HG03460 (cell line): ENCODE results near the gene FDPS.
"Not testable (repeated sequence)": the region's sequence is repeated elsewhere in the genome, so short reads cannot be mapped to it uniquely, and the experiment has no call there.

Source experiments
- ATAC-seq: cut with Tn5 transposase; IDR thresholded peaks from one replicate; pipeline ENCODE4 v1.9.1; 2021; ENCODE audit not compliant: unreplicated experiment

The FDPS gene

GRCh38 chr1:155285063-155285462 is 23.6 kb upstream of the FDPS start:
- ATAC-seq, result no peak

- ATAC-seq, result no peak
These were observed 23.0 kb upstream of the FDPS start for GRCh38 chr1:155285631-155286044.

DNA sequence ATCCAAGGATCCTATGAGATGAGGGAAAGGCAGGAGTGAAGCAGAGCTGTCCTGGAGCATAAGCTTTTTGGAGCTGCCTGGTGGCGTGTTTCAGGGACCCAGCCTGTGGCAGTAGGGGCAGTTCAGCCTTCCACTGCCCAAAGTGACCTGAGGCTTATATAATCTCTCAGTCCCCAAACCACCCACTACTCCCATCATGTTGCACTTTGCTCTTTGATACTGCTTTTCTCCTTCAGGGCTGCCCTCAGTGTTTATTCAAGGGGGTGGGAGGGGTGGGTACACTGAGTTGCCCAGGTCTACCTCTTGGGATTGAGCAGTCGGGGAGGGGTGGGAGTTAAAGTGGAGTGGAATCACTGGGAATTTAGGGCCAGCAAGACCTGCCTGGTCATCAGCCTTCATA is 22.1 kb upstream of the FDPS start:
- ATAC-seq, result no peak

- no peak for ATAC-seq
These were observed 20.6 kb upstream of the FDPS start for GRCh38 chr1:155287987-155288543.

- ATAC-seq, result not testable (repeated sequence)
These were observed 17.7 kb upstream of the FDPS start for GRCh38 chr1:155291006-155291405.

DNA sequence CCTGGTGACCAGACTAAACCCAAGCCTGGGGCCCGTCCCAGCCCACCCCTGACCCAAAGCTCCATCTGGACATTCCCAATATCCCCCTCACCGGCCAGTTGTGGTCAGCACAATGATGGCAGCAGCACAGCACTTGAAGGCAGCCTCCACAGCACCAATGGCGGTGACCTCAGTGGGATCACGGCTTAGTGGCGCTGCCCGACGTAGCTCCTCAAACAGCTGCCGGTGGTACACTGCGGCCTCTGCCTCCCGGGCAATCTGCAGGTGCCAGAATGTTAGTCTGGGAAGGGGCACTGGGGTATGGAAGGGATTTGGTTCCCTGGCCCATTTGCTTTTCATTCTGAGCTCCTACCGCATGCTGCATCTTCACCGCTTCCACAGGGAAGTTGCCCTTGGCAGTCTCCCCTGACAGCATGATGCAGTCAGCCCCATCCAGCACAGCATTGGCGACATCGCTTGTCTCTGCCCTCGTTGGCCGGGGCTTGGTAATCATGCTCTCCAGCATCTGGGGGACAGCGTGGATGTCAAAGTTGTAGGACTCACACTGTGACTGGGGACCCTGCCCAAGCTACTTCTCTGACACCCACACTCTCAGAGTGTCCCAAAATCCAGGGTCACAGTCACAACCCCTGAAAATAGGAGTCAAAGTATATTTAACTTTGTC is 15.4 kb upstream of the FDPS start:
- ATAC-seq, result no peak

- ATAC-seq, result no peak
These were observed 14.0 kb upstream of the FDPS start for GRCh38 chr1:155294520-155295182.

DNA sequence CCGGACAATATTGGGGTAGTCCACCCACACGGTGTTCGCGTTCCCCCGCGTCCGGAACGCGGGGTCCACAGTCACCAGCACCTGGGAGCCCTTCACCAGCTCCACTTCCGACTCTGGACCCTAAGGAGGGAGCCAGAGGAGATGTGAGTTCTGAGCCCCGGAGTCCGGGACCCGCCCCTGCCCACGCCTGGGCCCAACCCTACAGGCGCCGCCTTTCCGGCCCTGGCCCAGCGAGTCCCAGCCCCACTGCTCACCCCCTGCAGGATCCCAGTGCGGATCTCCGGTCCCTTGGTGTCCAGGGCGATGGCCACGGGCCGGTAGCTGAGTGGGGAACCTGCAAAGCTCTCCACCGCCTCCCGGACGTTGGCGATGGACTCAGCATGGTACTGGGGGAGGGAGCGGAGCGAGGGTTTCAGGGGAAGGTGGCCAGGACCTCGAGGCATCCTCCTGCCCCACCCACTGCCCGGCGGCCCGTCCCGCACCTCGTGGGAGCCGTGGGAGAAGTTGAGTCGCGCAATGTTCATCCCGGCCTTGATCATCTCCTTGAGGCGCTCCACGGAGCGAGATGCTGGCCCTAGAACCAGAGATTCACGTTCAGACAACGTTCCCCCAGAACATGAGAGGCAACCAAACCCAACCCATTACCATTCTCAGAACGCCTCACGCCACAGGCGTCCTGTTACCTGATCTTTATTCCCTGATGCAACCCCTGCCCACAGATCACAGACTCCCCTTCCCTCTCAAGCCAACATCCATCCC is 13.3 kb upstream of the FDPS start:
- ATAC-seq, result no peak

DNA sequence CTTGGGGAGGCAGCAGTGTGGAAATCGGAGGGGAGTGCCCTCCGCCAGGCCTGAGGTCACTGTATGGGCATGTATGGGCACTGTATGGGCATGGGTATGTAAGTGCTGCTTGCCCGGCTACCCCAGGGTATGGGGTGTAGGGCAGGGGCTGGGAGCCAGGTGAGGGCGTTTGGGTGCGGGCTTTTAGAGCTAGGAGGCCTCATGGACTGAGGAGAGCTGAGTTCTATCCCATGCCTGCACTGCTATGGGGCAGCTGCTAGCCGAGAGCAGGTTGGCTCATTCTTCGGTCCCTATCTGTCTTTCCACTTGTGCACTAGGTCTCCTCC is 12.8 kb upstream of the FDPS start:
- ATAC-seq, result no peak

DNA sequence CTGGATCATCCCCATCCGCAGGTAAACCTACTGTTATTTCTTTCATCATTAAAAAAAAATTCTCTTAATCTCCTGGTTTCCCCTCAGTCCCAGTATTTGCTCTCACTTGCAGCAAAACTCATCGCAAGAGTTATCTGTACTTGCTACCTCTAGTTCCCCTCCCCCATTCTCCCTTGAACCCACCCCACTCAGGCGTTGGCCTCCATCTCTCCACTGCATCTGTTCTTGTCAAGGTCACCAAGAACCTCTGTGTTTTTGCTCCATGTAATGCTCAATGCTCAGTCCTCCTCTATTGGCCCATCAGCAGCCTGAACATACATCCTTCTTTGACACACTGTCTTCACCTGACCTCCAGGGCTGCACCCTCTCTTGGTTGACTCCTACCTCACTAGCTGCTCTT is 12.0 kb upstream of the FDPS start:
- no peak for ATAC-seq

- no peak for ATAC-seq
These were observed 11.3 kb upstream of the FDPS start for GRCh38 chr1:155297384-155297783.

GRCh38 chr1:155300024-155300423 is 8.6 kb upstream of the FDPS start:
- ATAC-seq, result no peak

GRCh38 chr1:155300553-155301329 is 7.9 kb upstream of the FDPS start:
- no peak for ATAC-seq

GRCh38 chr1:155301342-155301841 is 7.3 kb upstream of the FDPS start, which contains the start of gene PKLR:
PKLR (minus strand) TSS chr1:155301438; CDS start chr1:155301395, 43 bp downstream.
- ATAC-seq, result no peak

DNA sequence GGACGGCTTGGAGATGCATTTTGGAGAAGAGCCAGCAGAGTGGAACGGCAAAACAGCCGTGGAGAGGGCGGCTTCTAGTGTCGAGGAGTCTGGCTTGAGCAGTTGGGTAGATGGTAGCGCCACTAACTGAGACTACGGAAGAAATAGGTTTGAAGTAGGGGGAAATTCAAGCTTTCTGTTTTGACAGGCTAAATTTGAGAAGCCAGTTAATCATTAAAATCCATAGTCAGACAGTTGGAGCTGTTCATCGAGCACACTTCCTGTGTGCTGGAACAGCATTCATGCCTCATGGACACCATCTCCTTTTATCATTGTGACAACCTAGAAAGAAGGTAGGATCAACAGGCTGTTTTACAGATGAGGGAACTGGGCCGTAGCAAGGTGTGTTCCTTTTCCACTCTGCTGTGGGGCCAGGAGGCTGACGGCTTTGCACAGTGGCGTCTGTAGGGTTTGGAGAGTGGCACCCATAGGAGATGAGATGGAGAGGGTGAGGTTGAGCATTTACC is 4.1 kb upstream of the FDPS start:
- no peak for ATAC-seq

DNA sequence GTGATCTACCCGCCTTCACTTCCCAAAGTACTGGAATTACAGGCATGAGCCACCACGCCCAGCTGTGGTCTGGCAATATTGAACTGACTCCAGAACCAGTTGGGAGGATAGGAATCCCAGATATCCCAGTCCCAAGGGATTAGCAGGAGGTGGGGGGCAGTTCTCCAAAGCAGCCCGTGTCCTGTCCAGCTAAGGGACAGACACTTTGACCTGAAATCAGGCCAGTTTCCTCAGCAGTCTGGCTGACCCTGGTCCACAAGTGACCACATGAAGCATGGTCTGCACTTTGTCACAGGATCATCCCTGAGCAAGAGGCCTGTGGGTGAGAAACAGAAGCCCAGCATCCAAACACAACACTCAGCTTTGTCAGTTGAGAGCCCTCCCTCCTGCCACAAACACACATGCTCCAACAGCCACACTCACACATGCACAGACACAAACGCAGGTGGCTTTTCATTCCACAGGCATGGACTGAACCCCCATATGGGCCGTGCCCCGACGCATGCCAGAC is 2.7 kb upstream of the FDPS start:
- no peak for ATAC-seq

DNA sequence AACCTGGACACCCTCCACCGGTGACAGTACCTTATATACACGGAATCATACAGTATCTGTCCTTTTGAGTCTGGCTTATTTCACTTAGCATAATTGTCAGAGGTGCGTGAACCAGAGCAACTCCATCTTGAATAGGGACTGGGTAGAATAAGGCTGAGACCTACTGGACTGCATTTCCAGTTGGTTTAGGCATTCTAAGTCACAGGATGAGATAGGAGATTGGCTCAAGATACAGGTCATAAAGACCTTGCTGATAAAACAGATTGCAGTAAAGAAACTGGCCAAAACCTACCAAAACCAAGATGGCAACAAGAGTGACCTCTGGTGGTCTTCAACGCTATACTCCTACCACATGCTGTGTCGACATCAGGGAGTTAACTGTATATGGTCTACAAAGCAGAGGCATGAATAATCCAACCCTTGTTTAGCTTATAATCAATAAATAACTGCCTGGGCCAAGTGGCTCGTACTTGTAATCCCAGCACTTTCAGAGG is 1.4 kb upstream of the FDPS start:
- no peak for ATAC-seq

DNA sequence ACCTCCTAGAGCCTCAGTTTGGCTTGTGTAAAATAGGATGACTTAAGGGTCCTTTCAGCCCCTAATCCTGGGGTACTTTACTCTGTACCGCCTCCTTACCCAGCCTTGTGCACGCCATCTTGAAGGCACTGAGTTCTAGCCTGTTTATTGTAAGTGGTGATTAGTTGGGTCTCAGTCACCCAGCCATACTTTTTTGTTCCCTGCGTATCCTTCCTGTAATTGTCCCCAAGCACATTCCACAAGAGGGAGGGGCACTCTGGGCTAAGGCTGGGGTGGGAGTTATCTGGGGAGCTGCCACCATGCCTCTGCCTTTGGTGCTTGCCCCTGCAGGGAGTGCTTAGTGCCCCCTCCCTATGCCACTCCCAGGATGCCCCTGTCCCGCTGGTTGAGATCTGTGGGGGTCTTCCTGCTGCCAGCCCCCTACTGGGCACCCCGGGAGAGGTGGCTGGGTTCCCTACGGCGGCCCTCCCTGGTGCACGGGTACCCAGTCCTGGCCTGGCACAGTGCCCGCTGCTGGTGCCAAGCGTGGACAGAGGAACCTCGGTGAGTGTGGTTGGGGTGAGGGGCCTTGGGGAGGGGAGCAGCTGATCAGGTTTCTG is 856 bp downstream of the FDPS start:
- ATAC-seq, result no peak

- no peak for ATAC-seq
These were observed 4.6 kb downstream of the FDPS start for GRCh38 chr1:155313261-155313660.

- no peak for ATAC-seq
These were observed 8.3 kb downstream of the FDPS start for GRCh38 chr1:155316922-155317321.
